C4-2B (cell line): ENCODE results near the gene GRK3.

Source experiments
- CTCF ChIP-seq: fragments of 450-650 bp; conservative IDR thresholded peaks from 2 replicates; pipeline ENCODE4 v1.5.1; 2017; ENCODE audit warnings: mild to moderate bottlenecking
- ZFX ChIP-seq: fragments of 450-650 bp; IDR thresholded peaks from 2 replicates; pipeline ENCODE4 v1.6.1; 2017

- TF ChIP-seq CTCF: no peak
- no peak for TF ChIP-seq ZFX
Observed at GRCh38 chr22:25695146-25695545, 130.7 kb downstream of the GRK3 start.
